Midbrain (tissue), 1 donor: ENCODE measurements around the gene MRPL46.
"Not testable (repeated sequence)": the region's sequence is repeated elsewhere in the genome, so short reads cannot be mapped to it uniquely, and the experiment has no call there.

Experiments
- DNase-seq: peaks from one replicate; lab custom pipeline; 2025; lab: John Stamatoyannopoulos, UW

Gene MRPL46

GRCh38 chr15:88477904-88478303 lies 10.7 kb upstream of the MRPL46 start:
- DNase-seq = no peak

DNA sequence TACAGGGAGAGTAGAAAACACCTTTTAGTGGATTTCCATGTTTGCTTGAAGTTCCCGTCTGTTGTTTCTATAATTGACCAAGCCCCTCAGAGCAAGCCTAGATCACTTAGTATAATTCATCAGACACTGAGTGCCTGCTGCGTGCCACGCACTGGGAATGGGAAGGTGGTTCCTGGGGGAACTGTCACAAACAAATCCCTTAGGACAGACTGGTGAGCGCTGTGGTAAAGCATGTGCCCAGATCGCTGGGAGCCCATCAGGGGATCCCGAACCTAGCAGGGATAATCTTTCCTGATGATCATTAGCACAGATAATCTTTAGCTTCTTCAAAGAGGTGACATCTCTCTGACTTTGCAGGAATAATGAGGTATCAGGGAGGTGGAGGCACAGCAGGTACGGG lies 9.9 kb upstream of the MRPL46 start:
- no peak for DNase-seq

GRCh38 chr15:88476635-88477060 lies 9.5 kb upstream of the MRPL46 start:
- DNase-seq = peak; percentile 50

DNA sequence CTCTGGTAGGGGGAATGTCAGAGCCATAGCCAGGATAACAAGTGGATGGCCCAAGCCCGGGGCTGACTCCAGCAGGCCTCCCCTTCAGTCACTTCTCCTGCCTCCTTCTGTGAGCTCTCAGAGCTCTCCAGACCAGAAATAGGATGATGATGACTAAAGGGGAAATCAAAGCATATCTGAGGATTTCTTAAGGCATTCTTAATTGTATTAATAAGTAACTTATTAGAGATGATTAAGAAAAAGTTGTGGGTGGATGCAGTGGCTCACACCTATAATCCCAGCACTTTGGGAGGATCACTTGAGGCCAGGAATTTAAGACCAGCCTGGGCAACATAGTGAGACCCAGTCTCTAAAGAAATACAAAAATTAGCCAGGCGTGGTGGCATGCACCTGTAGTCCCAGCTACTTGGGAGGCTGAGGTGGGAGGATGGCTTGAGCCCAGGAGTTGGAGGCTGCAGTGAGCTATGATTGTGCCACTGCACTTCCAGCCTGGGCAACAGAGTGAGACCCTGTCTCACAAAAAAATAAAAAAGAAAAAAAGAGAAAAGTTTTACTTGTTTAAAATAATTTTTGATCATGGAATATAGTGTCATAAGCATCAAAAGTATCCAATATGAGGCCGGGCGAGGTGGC lies 6.6 kb upstream of the MRPL46 start:
- not testable (repeated sequence) for DNase-seq

GRCh38 chr15:88472225-88472624 lies 5.0 kb upstream of the MRPL46 start:
- no peak for DNase-seq

DNA sequence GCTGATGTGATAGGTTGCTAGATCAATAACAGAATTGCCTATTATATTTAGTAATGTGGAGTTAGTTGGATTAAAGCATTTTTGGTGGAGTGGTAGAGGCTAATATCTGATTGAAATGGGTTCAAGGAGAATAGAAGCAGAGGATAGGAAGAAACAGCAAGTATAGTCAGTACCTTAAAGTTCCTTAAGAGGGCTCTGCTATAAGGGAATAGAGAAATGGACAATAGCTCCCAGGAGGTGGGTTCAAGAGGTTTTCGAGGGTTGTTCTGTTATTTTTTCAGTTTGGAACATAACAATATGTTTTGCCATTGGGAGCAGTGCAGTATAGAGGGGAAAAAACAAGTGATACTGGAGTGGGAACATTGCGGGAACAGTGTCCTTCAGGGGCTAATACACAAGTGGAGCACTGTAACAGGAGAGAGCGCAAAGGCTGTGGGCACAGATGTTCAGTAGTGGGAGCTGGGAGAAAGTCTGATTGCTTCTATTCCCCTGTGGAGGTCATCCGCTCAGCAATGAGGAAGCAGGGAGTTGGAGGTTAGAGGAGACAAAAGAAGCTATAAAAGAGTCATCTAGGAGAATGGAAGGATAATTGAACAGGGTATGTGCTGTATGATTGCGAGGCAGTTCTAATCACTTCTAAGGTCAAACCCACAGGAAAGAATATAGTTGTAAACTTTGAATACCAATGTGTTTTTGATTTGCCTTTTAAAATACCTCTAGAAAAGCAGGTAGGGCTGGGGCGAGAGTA lies 3.6 kb upstream of the MRPL46 start:
- DNase-seq = no peak

- DNase-seq = no peak
Observed at GRCh38 chr15:88469321-88469720, 2.1 kb upstream of the MRPL46 start.

- not testable (repeated sequence) for DNase-seq
Observed at GRCh38 chr15:88468721-88469120, 1.5 kb upstream of the MRPL46 start.

GRCh38 chr15:88467935-88468528 lies 844 bp upstream of the MRPL46 start:
- DNase-seq = no peak

DNA sequence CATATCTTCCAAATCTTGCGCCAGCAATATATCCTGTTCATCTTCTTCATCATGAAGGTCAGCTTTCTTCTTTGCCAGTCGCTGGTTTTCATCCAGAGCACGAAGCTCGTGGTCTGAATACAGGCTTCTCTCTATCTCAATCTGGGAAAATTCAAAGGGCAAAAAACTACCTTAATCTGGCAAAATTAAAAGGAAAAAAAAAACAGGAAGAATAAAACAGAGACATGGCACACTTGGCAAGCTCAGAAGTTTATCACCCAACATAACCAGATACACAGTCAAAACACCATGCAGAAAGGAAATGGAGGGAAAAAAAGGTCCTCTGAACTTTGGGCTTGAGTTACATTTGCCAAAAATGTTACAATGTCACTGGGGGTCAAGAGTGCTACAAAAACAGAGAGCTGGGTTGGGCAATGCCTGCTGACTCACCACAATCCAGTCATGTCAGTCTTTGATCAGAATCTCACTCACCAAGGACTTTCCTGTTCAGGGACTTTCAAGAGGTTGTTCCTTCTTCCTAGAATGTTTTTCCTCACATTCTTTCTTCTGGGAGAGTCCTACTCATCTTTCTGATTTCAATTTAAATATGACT lies 1.5 kb downstream of the MRPL46 start:
- DNase-seq = no peak

DNA sequence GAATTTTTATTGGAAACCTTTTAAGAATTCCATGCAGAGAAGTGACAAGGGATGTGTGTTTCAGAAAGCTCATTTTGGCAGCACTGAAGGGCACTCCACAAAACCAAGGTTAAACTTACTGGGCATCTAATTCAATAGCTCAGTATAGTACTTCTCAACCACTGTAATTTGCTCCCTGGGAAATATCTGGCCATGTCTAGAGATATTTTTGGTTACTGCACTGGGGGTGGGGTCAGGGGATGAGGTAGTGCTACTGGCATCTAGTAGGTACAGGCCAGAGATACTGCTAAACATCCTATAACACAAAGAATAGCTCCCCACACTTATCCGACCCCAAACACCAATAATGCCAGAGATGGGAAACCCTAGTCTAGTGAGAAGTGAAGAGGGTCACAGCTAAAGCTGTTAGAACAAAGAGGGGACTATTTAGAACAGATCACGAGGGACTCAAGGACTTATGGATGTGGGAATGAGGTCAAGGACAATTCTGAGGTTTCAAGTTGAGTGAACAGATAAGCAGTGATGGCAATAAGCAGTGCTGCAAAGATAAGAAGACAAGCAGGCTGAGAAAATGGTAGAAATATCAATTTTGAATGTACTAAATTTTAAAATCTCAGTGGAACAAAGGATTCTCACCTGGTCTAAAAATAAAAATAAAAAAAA lies 3.2 kb downstream of the MRPL46 start:
- DNase-seq = no peak

GRCh38 chr15:88456733-88457132 lies 10.5 kb downstream of the MRPL46 start:
- DNase-seq = no peak

DNA sequence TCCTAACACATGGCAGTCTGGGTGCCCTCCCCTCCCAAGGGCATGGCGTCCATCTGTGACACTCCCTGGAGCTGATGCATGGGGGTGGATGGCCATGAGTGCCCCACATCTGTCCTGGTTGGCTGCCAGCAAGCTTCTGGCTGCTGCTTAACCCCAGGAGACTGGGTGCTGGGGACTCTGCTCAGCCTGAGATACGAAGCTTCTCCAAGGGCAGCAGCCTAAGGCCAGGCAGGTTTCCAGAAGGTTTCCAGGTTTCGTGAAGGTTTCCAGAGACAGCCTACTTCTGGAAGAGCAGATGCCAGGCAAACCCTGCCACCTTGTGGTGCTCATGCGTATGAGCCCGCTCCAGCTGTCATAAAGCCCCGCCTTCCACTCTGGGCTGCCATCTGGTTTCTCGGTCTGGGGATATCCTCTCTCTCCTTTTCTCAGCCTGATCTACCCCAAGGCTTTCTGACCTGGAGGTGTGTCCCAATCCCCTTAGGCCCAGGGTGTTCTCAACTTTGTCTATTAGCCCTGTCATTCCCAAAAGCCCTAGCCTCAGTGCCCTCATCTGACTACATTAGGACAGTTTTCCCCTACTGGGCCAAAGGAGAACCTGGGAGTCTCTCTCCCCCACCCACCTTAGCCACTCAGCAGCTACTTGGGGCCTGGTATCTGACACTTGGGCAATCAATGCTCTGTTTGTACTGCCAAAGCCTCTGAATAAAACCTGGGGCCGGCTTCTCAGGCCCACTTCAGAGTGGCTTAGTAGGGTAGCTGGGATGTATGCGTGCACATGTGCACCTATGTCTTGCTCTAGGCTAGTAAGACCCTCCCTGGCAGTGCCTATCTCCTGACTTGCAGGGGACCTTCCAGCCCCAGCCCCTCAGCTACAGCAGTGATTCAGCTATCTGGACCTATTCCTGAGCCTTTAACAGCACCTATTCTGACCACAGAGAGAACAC lies 12.0 kb downstream of the MRPL46 start:
- DNase-seq = peak; percentile 51

DNA sequence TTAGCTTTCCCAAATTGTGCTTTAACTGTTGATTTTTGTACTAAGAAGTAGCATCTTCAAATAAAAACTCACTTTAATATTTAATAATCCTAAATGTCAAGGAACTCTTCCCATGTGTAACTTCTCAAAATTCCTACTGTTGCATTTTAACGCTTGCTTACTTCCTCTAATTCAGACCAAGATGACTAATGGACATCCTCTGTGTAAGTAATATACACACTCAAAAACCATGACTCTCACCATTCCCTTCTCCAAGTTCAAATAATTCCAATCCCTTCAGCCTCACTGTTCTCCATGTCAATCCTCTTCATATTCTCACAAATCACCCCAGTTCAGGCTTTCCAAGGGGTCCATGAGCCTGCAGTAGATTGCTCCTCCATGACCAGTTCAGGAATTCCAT lies 13.0 kb downstream of the MRPL46 start:
- DNase-seq = no peak

GRCh38 chr15:88453651-88454050 lies 13.5 kb downstream of the MRPL46 start:
- DNase-seq = no peak

DNA sequence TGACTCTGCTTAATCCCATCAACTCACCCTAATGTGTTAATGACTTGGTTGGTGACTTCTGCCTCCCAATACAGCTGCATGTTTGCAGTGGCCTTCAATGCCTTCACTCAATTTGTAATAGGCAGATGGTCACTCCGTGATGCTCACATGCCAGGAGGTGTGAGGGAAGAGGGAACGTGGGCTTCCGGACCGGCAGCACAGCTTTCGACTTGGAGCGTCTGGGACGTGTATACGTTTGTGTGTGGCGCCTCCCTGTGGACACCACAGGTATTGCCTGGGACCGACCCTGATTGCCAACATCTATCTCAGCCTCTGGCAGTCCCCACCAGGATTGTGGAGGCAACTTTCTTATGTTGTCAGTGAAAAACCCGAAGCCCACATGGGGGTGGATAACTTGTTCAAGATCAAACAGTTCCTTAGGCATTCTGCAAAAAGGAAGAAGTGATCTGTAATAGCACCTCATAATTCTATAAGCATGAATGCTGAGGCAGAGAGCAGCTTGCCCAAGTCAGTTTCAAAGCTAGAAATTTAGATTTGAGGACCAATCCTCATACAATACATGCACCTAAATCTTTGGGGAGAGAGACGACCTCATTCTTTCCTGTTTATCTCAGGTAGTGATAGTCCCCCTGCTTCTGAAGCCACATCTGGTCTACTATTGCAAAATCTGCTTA lies 16.9 kb downstream of the MRPL46 start:
- DNase-seq = peak; percentile 62

DNA sequence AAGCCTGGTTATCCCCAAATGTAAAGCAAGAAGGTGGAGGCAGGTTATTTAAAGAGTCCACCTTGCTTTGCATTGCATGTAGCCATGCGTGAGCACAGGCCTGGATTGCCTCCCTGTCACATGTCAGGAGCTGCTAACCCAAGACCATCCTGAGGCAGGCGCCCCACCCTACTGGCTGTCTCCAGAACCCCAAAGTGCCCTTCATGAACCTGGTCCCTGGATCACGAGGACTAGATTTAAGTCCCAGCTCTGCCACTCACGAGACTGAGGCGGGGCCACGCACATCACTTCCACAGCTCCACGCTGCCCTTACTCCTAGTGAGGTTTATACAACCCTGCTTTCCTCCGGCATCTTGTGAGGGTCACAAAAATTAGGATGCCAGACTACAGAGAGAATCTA lies 17.6 kb downstream of the MRPL46 start:
- no peak for DNase-seq

- no peak for DNase-seq
Observed at GRCh38 chr15:88448991-88449461, 18.2 kb downstream of the MRPL46 start.

- no peak for DNase-seq
Observed at GRCh38 chr15:88447741-88448140, 19.4 kb downstream of the MRPL46 start.

DNA sequence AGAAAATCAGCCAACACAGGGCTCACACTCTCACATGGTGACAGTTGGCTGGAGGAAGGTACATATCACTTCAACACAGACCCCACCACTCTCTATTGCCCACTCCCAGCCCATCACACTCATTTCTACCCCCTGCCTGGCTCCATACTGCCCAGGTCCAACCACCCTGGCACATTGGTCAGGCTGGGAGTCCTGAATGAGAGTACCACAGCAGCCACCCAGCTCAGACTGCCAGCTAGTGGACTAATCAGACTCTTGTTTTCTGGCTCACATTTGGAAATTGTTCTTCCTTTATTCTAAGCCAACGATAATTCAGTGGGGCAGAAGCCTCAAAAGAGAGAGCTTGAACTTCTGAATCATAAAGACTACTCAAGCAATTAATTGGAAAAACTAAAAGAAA lies 20.0 kb downstream of the MRPL46 start:
- DNase-seq = no peak
